Neural crest cell (in vitro differentiated cells): Measurements from ENCODE around the gene UGT1A8. TPM values are rescaled to one million over a fixed set of nuclear protein-coding genes. Genes with fewer than 3 reads are reported as not detected.

Experiments used
- DNase-seq: peaks from one replicate; pipeline ENCODE4 v3.0.0; 2021; ENCODE audit warnings: low read depth, mixed read lengths, low spot score
- H3K27ac Mint-ChIP-seq: one replicate; pipeline ENCODE4 v1.8.0; 2021; ENCODE audit warnings: mild to moderate bottlenecking, mixed read lengths; ENCODE audit not compliant: unreplicated experiment
- H3K27me3 Mint-ChIP-seq: 2 replicates; pipeline ENCODE4 v1.8.0; 2021; ENCODE audit warnings: low read depth, mild to moderate bottlenecking, mixed read lengths
- H3K36me3 Mint-ChIP-seq: 2 replicates; pipeline ENCODE4 v1.8.0; 2021; ENCODE audit warnings: low read depth, mild to moderate bottlenecking, mixed read lengths
- H3K4me1 Mint-ChIP-seq: 2 replicates; pipeline ENCODE4 v1.8.0; 2021; ENCODE audit warnings: mixed read lengths
- H3K4me3 Mint-ChIP-seq: one replicate; pipeline ENCODE4 v1.8.0; 2021; ENCODE audit warnings: mild to moderate bottlenecking, mixed read lengths
- H3K9me3 Mint-ChIP-seq: 2 replicates; pipeline ENCODE4 v1.8.0; 2021; ENCODE audit warnings: mixed read lengths
- CTCF ChIP-seq: fragments of 200-600 bp; sonication (generic); conservative IDR thresholded peaks from 2 replicates; pipeline ENCODE4 v1.5.0; 2021; ENCODE audit warnings: antibody characterized with exemption, mild to moderate bottlenecking
- total RNA-seq: library from RNA; stranded (reverse); gene quantifications from 2 replicates; pipeline ENCODE4 v1.2.1, GENCODE V29; 2021

UGT1A8 gene
- total RNA-seq, 1 donor from 2014 or later: not detected

GRCh38 chr2:233758849-233759248 lies 141.4 kb downstream of the UGT1A8 start:
- Mint-ChIP-seq H3K27ac (no peak overlapping the region), H3K36me3 (no peaks in the 10 kb centered on the region)
- TF ChIP-seq CTCF: no peak

GRCh38 chr2:233760043-233760442 lies 142.6 kb downstream of the UGT1A8 start, which contains the start of gene UGT1A1:
TSS of gene UGT1A1 (plus strand) at chr2:233760270. CDS start at chr2:233760288, 18 bp downstream.
- H3K27me3 Mint-ChIP-seq: no peaks in the 10 kb centered on the region
- H3K9me3 Mint-ChIP-seq: no peaks in the 10 kb centered on the region
- H3K4me1 Mint-ChIP-seq: no peaks in the 10 kb centered on the region
- TF ChIP-seq CTCF: no peak
- no peaks in the 10 kb centered on the region for H3K36me3 Mint-ChIP-seq
- no peak for DNase-seq
- H3K4me3 Mint-ChIP-seq: no peak within 1 kb of the TSS
- H3K27ac Mint-ChIP-seq: no peak within 1 kb of the TSS

More at GRCh38 chr2:233758849-233759248, 141.4 kb downstream of the UGT1A8 start:
- H3K4me3 Mint-ChIP-seq: no peak overlapping the region
- no peaks in the 10 kb centered on the region for H3K27me3 Mint-ChIP-seq
- H3K9me3 Mint-ChIP-seq: peaks cover 3% of the 10 kb centered on the region
- no peak for DNase-seq
- no peaks in the 10 kb centered on the region for H3K4me1 Mint-ChIP-seq

- Mint-ChIP-seq H3K4me1 (no peaks in the 10 kb centered on the region), H3K27ac (no peak overlapping the region), H3K27me3 (no peaks in the 10 kb centered on the region), H3K4me3 (no peak overlapping the region), H3K36me3 (no peaks in the 10 kb centered on the region), H3K9me3 (no peaks in the 10 kb centered on the region)
- no peak for TF ChIP-seq CTCF
- DNase-seq: no peak
Measured at GRCh38 chr2:233761040-233761769, 143.8 kb downstream of the UGT1A8 start.

GRCh38 chr2:233764264-233764663 lies 146.8 kb downstream of the UGT1A8 start:
- peaks cover 11% of the 10 kb centered on the region for H3K4me1 Mint-ChIP-seq
- H3K27me3 Mint-ChIP-seq: no peaks in the 10 kb centered on the region

GRCh38 chr2:233764761-233765160 lies 147.3 kb downstream of the UGT1A8 start:
- Mint-ChIP-seq H3K27me3 (no peaks in the 10 kb centered on the region), H3K27ac (no peak overlapping the region), H3K4me3 (no peak overlapping the region), H3K4me1 (peaks cover 11% of the 10 kb centered on the region), H3K9me3 (peaks cover 5% of the 10 kb centered on the region), H3K36me3 (peaks cover 2% of the 10 kb centered on the region)
- TF ChIP-seq CTCF: no peak
- DNase-seq: no peak

More at GRCh38 chr2:233764264-233764663, 146.8 kb downstream of the UGT1A8 start:
- H3K36me3 Mint-ChIP-seq: peaks cover 1% of the 10 kb centered on the region
- H3K9me3 Mint-ChIP-seq: peaks cover 3% of the 10 kb centered on the region
- DNase-seq: no peak
- no peak for TF ChIP-seq CTCF
- H3K27ac Mint-ChIP-seq: no peak overlapping the region
- H3K4me3 Mint-ChIP-seq: no peak overlapping the region
